Astrocyte of the cerebellum (primary cell): ENCODE results near the gene MISP3.

Experiments
- DNase-seq: peaks from one replicate; pipeline ENCODE4 v3.0.0-alpha.2; 2011; ENCODE audit warnings: low read depth
- H3K4me3 ChIP-seq: 2 replicates; pipeline ENCODE4 v1.5.1; 2011; ENCODE audit warnings: mild to moderate bottlenecking, low read depth, low read length, moderate library complexity
- CTCF ChIP-seq: IDR thresholded peaks from 2 replicates; pipeline ENCODE4 v1.5.1; 2012; ENCODE audit warnings: low read length, low read depth, moderate library complexity, mild to moderate bottlenecking; ENCODE audit errors: missing control alignments
- in situ Hi-C: cut with HindIII; loops from 2 replicates; pipeline ENCODE4 v1.10.0; 2017; ENCODE audit warnings: low sequenced_read_pairs

MISP3 gene

GRCh38 chr19:14105680-14106079, 33.1 kb downstream of the MISP3 start:
- in situ Hi-C loops: no loop called here
- H3K4me3 ChIP-seq: no peak overlapping the region
- TF ChIP-seq CTCF: no peak
- no peak for DNase-seq

- no peak for DNase-seq
- in situ Hi-C loops: no loop called here
- no peak overlapping the region for H3K4me3 ChIP-seq
- TF ChIP-seq CTCF: no peak
Measured at GRCh38 chr19:14106840-14107239, 34.3 kb downstream of the MISP3 start.

GRCh38 chr19:14107581-14108461, 35.2 kb downstream of the MISP3 start:
- DNase-seq: no peak
- in situ Hi-C loops: no loop called here

GRCh38 chr19:14110650-14111049, 38.1 kb downstream of the MISP3 start:
- no peak for TF ChIP-seq CTCF
- in situ Hi-C loops: no loop called here
- DNase-seq: no peak
- no peak overlapping the region for H3K4me3 ChIP-seq

More at GRCh38 chr19:14107581-14108461, 35.2 kb downstream of the MISP3 start:
- TF ChIP-seq CTCF: no peak
- no peak overlapping the region for H3K4me3 ChIP-seq

GRCh38 chr19:14111486-14111885, 38.9 kb downstream of the MISP3 start:
- in situ Hi-C loops: no loop called here
- DNase-seq: no peak
- H3K4me3 ChIP-seq: no peak overlapping the region
- TF ChIP-seq CTCF: no peak

GRCh38 chr19:14112051-14112808, 39.6 kb downstream of the MISP3 start:
- H3K4me3 ChIP-seq: no peak overlapping the region
- no peak for TF ChIP-seq CTCF
- in situ Hi-C loops: no loop called here
- no peak for DNase-seq
